Loucy (cell line): Measurements from ENCODE around the gene E2F3.

Source experiments
- H2AFZ ChIP-seq: fragments of 200-600 bp; sonication (generic); 2 replicates; pipeline ENCODE4 v1.6.0; 2016; ENCODE audit warnings: antibody characterized with exemption, mild to moderate bottlenecking, low read length, moderate library complexity
- H3F3A ChIP-seq: fragments of 200-600 bp; 2 replicates; pipeline ENCODE4 v1.6.0; 2016; ENCODE audit warnings: antibody characterized with exemption, low read depth, mild to moderate bottlenecking
- H3K27me3 ChIP-seq: fragments of 200-600 bp; sonication (generic); 2 replicates; pipeline ENCODE4 v1.6.1; 2014; ENCODE audit warnings: low read length, mild to moderate bottlenecking; ENCODE audit not compliant: insufficient read depth, poor library complexity, severe bottlenecking
- H3K36me3 ChIP-seq: fragments of 200-600 bp; sonication (generic); 2 replicates; pipeline ENCODE4 v1.6.1; 2016; ENCODE audit warnings: low read length; ENCODE audit not compliant: insufficient read depth
- H3K4me1 ChIP-seq: fragments of 200-600 bp; sonication (generic); 2 replicates; pipeline ENCODE4 v1.5.1; 2014; ENCODE audit warnings: low read length, mild to moderate bottlenecking; ENCODE audit not compliant: insufficient read depth, poor library complexity, severe bottlenecking
- H3K4me2 ChIP-seq: fragments of 200-600 bp; sonication (generic); 2 replicates; pipeline ENCODE4 v1.6.0; 2014; ENCODE audit warnings: antibody characterized with exemption, low read length, low read depth, mild to moderate bottlenecking; ENCODE audit not compliant: poor library complexity, severe bottlenecking
- H3K4me3 ChIP-seq: fragments of 200-600 bp; sonication (generic); 2 replicates; pipeline ENCODE4 v1.5.1; 2014; ENCODE audit warnings: low read length, mild to moderate bottlenecking, mixed read lengths; ENCODE audit not compliant: poor library complexity, severe bottlenecking
- H3K79me2 ChIP-seq: fragments of 200-600 bp; sonication (generic); 2 replicates; pipeline ENCODE4 v1.6.1; 2014; ENCODE audit warnings: low read length; ENCODE audit not compliant: insufficient read depth
- H3K9ac ChIP-seq: fragments of 200-600 bp; sonication (generic); 2 replicates; pipeline ENCODE4 v1.6.0; 2014; ENCODE audit warnings: mild to moderate bottlenecking, low read depth, low read length, moderate library complexity; ENCODE audit not compliant: poor library complexity, severe bottlenecking
- H3K9me2 ChIP-seq: fragments of 200-600 bp; sonication (generic); replicated peaks from 2 replicates; pipeline ENCODE4 v1.6.1; 2016; ENCODE audit warnings: low read depth, low read length, mixed read lengths
- H3K9me3 ChIP-seq: fragments of 200-600 bp; sonication (generic); 2 replicates; pipeline ENCODE4 v1.6.1; 2014; ENCODE audit warnings: mild to moderate bottlenecking, antibody characterized with exemption, low read length, low read depth; ENCODE audit not compliant: insufficient read depth
- H4K20me1 ChIP-seq: fragments of 200-600 bp; sonication (generic); 2 replicates; pipeline ENCODE4 v1.6.0; 2014; ENCODE audit warnings: antibody characterized with exemption, low read length, mild to moderate bottlenecking; ENCODE audit not compliant: insufficient read depth, poor library complexity, severe bottlenecking
- CTCF ChIP-seq: fragments of 200-600 bp; sonication (generic); conservative IDR thresholded peaks from 2 replicates; pipeline ENCODE4 v1.5.1; 2014; ENCODE audit warnings: mild to moderate bottlenecking, antibody characterized with exemption, low read length
- EZH2phosphoT487 ChIP-seq: fragments of 200-600 bp; IDR thresholded peaks from 2 replicates; pipeline ENCODE4 v1.6.1; 2018; ENCODE audit warnings: antibody characterized with exemption, mild to moderate bottlenecking, moderate library complexity, borderline replicate concordance

E2F3 gene

DNA sequence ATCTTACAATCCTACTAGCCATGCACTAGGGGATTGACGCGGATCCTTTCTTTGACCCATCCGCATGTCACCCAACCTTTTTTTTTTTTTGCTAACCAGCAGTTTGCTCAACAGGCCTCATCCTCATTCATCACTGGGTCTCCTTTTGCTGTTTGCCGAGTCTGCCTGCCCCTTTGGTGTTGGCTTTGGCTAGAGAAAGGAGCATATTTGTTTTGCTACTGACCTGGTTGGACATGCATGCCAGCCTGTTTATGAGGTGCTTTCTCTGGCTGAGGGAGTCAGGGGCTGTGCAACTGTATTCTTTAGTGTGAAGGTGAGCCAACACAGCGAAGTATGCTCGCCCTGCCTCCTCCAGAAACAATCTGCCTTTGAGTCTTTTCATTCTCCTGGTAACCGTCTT, 40.2 kb downstream of the E2F3 start:
- TF ChIP-seq EZH2phosphoT487 (no peak), CTCF (no peak)
- Histone ChIP-seq H3K4me3 (no peak overlapping the region), H3K4me2 (no peak overlapping the region), H3K9ac (no peak overlapping the region), H3K36me3 (peaks cover 76% of the 10 kb centered on the region; the same call in 1 of the 2 replicates), H3K9me3 (no peaks in the 10 kb centered on the region), H3K79me2 (peaks cover 99% of the 10 kb centered on the region), H3K9me2 (no peaks in the 10 kb centered on the region), H3K4me1 (peaks cover under 1% of the 10 kb centered on the region), H4K20me1 (peaks cover 92% of the 10 kb centered on the region), H3F3A (no peaks in the 10 kb centered on the region), H2AFZ (no peak overlapping the region), H3K27me3 (no peaks in the 10 kb centered on the region)

DNA sequence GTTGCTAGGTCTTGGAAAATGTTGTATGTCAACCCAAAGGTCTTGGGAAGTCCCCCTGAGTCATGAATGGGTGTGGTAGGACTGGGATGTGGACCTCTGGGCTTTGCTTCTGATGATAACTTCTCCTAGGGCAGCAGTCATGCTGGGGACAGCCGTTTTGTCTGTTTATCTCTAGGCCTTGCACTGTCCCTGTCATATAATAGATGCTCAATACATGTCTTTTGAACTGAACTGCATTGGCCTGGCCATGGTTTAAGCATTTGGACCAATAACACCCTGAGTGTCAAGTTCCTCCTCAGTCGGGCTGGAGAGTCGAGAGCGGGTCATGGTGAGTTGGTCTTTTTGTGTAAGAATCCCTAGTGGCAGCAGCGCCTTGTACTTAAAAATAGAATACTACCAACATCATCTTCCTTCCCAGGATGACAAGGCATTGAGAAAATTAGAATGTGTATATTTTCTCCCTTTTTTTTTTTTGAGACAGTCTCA, 43.1 kb downstream of the E2F3 start:
- no peaks in the 10 kb centered on the region for H3K27me3 ChIP-seq
- TF ChIP-seq EZH2phosphoT487 (no peak), CTCF (no peak)
- peaks cover 14% of the 10 kb centered on the region for H3K4me1 ChIP-seq
- H3K9me3 ChIP-seq: no peaks in the 10 kb centered on the region
- no peak overlapping the region for H2AFZ ChIP-seq
- H3F3A ChIP-seq: no peaks in the 10 kb centered on the region
- H3K9ac ChIP-seq: no peak overlapping the region
- H3K9me2 ChIP-seq: no peaks in the 10 kb centered on the region
- peaks cover 92% of the 10 kb centered on the region for H4K20me1 ChIP-seq
- peaks cover 100% of the 10 kb centered on the region for H3K79me2 ChIP-seq
- peaks cover 71% of the 10 kb centered on the region; the same call in 1 of the 2 replicates for H3K36me3 ChIP-seq
- no peak overlapping the region for H3K4me3 ChIP-seq
- no peak overlapping the region for H3K4me2 ChIP-seq

DNA sequence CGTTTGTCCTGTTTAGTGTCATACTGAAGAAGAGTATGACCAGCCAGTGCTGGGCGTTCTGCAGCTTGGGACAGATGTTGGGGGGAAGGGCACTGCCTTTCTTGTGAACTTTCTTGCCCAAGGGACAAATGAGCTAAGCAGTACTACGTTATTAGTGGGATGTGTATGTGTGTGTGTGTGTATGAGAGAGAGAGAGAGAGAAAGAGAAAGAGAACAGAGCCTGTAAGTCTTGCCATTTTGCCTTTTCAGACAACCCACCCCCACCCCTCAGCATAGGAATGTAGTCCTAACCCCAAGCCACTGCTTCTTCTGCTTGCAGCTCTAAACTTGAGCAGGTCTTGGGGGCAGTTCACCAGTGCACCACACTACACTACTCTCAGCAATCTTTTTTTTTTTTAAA, 45.5 kb downstream of the E2F3 start:
- Histone ChIP-seq H3K36me3 (peaks cover 49% of the 10 kb centered on the region; the same call in 1 of the 2 replicates), H4K20me1 (peaks cover 92% of the 10 kb centered on the region), H3K9ac (no peak overlapping the region), H3K9me2 (no peaks in the 10 kb centered on the region), H3F3A (no peaks in the 10 kb centered on the region), H3K4me3 (no peak overlapping the region), H3K4me1 (peaks cover 21% of the 10 kb centered on the region), H3K27me3 (no peaks in the 10 kb centered on the region), H2AFZ (no peak overlapping the region), H3K79me2 (peaks cover 100% of the 10 kb centered on the region), H3K9me3 (no peaks in the 10 kb centered on the region), H3K4me2 (no peak overlapping the region)
- TF ChIP-seq EZH2phosphoT487: no peak
- no peak for TF ChIP-seq CTCF
